Activated naive CD8-positive, alpha-beta T cell treated with anti-CD3 and anti-CD28 coated beads for 36 hours (primary cell): Measurements from ENCODE around the gene RABL3. TPM values are rescaled to one million over a fixed set of nuclear protein-coding genes. Genes with fewer than 3 reads are reported as not detected.

Experiments used
- total RNA-seq, 2 experiments: library from RNA; stranded (reverse); gene quantifications; one replicate each; pipeline ENCODE4 v1.2.3, GENCODE V29; 2021

The RABL3 gene
- total RNA-seq, 2 experiments from 2014 or later: 33.4 to 38.8 TPM

Other genes starting within 250 kb of the RABL3 start
- gene NDUFB4, start 146.2 kb downstream of the RABL3 start, total RNA-seq: 100 to 1,000 TPM; 120 to 124 TPM
- under 1 TPM; 0.20 to 0.35 TPM for gene HGD, start 60.3 kb downstream of the RABL3 start, total RNA-seq
- 10 to 100 TPM; 29.0 to 30.9 TPM for gene GTF2E1, start 228 bp upstream of the RABL3 start, total RNA-seq
- not detected for gene STXBP5L, start 165.7 kb upstream of the RABL3 start, total RNA-seq